Tibial artery (tissue), 4 donors: ENCODE results near the gene TRAF3IP3.

Experiments
- DNase-seq, 2 donors: peaks; one replicate each; pipeline ENCODE4 v3.0.0-alpha.2; 2019
- H3K27ac ChIP-seq, 2 donors: fragments of 200-600 bp; sonication (generic) in 1 of 2; 1 replicate in 1 of 2; 2 replicates in 1 of 2; pipeline ENCODE4 v1.5.1; 2018 to 2019; ENCODE audit warnings: mild to moderate bottlenecking in 1 of 2
- H3K27me3 ChIP-seq, 2 donors: fragments of 200-600 bp; sonication (generic) in 1 of 2; one replicate each; pipeline versions ENCODE4 v1.5.1 to v1.6.0; 2016 to 2019
- H3K36me3 ChIP-seq, 3 donors: fragments of 200-600 bp; sonication (generic) in 2 of 3; one replicate each; pipeline ENCODE4 v1.5.1; 2016 to 2019; ENCODE audit warnings: mild to moderate bottlenecking in 2 of 3
- H3K4me1 ChIP-seq, 4 donors: fragments of 200-600 bp; sonication (generic) in 2 of 4; 1 replicate in 3 of 4; 2 replicates in 1 of 4; pipeline ENCODE4 v1.5.1; 2016 to 2019
- H3K4me3 ChIP-seq, 2 donors: fragments of 200-600 bp; sonication (generic) in 1 of 2; 1 replicate in 1 of 2; 2 replicates in 1 of 2; pipeline ENCODE4 v1.5.1; 2018 to 2019; ENCODE audit warnings: mild to moderate bottlenecking in 2 of 2
- H3K9me3 ChIP-seq, 3 donors: fragments of 200-600 bp; sonication (generic) in 1 of 3; one replicate each; pipeline ENCODE4 v1.5.1; 2016 to 2019
- intact Hi-C: fragments of 100-400 bp; cut with DNase I; formaldehyde crosslinking; loops from one replicate; pipeline ENCODE4 v1.15.0; 2023; ENCODE audit warnings: low total_unique reads
- TF ChIP-seq, protein P1 (sequence below), 2 experiments: fragments of 200-600 bp in 1 of 2; fragments of 450-650 bp in 1 of 2; IDR thresholded peaks; one replicate each; pipeline ENCODE4 v1.5.1; 2017 to 2019; ENCODE audit warnings: antibody characterized with exemption in 2 of 2, mild to moderate bottlenecking in 1 of 2, moderate library complexity in 1 of 2

TRAF3IP3 gene

DNA sequence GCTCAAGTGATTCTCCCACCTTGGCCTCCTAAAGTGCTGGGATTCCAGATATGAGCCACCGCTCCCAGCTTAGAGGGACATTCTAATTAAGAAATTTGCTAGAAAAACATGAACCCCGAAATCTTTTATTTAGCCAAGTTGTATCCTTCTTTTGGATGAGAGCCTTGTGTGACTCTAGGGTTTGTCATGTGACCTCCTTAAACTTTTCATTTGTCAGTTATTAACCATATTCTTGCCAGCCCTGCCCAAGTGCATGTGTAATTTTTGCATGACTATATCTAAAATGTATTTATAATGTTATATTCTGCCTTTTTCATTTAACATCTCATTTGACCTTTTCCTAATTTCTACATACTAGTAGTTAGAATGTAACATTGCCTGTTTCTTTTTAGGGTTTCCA, 73.9 kb downstream of the TRAF3IP3 start:
- Histone ChIP-seq H3K36me3 (peaks cover 31 to 42% (median 36%) of the 10 kb centered on the region in 3 donors), H3K4me3 (no peak overlapping the region), H3K9me3 (no peaks in the 10 kb centered on the region), H3K27ac (no peak overlapping the region), H3K4me1 (peaks cover 0 to 15% (median 6%) of the 10 kb centered on the region in 4 donors), H3K27me3 (no peaks in the 10 kb centered on the region)
- TF ChIP-seq, protein P1, sequence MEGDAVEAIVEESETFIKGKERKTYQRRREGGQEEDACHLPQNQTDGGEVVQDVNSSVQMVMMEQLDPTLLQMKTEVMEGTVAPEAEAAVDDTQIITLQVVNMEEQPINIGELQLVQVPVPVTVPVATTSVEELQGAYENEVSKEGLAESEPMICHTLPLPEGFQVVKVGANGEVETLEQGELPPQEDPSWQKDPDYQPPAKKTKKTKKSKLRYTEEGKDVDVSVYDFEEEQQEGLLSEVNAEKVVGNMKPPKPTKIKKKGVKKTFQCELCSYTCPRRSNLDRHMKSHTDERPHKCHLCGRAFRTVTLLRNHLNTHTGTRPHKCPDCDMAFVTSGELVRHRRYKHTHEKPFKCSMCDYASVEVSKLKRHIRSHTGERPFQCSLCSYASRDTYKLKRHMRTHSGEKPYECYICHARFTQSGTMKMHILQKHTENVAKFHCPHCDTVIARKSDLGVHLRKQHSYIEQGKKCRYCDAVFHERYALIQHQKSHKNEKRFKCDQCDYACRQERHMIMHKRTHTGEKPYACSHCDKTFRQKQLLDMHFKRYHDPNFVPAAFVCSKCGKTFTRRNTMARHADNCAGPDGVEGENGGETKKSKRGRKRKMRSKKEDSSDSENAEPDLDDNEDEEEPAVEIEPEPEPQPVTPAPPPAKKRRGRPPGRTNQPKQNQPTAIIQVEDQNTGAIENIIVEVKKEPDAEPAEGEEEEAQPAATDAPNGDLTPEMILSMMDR (IDR thresholded peaks at IDR 0.05): no peak
- intact Hi-C loops: no loop called here
- DNase-seq: no peak

DNA sequence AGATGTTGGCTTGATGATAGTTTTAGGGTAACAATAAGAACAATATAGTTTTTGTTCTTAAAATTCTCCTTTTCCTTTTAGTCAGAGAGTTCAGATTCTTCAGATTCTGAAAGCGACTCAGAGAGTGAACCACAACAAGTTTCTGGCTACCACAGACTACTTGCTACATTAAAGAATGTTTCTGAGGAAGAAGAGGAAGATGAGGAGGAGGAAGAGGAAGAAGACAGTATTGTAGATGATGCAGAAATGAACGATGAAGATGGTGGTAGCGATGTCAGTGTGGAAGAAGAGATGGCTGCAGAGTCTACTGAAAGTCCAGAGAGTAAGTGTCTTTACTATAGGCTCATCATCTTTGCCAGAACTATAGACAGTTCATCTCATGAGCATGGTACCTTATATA, 74.9 kb downstream of the TRAF3IP3 start:
- Histone ChIP-seq H3K27ac (no peak overlapping the region), H3K4me3 (no peak overlapping the region), H3K27me3 (no peaks in the 10 kb centered on the region), H3K4me1 (peaks cover 0 to 23% (median 7%) of the 10 kb centered on the region in 4 donors), H3K36me3 (peaks cover 35 to 52% (median 43%) of the 10 kb centered on the region in 3 donors), H3K9me3 (no peaks in the 10 kb centered on the region)
- TF ChIP-seq, protein P1 (IDR thresholded peaks at IDR 0.05): no peak
- DNase-seq: no peak
- intact Hi-C loops: no loop called here

DNA sequence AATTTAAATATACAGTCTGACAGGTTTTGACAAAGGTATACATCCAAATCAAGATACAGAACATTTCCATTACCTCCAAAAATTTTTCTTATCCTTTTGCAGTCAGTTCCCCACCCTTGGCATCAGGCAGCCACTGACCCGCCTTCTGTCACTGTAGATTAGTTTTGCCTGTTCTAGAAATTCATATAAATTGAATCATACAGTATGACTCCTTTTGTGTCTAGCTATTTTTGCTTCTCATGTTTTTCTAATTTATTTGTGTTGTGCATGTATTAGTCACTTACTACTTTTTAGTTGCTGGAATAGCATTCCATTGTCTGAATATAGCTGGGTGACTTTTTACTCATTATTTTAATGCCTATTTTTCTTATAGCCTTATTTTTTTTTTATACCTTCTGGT, 75.8 kb downstream of the TRAF3IP3 start:
- H3K4me3 ChIP-seq: no peak overlapping the region
- TF ChIP-seq, protein P1 (IDR thresholded peaks at IDR 0.05): no peak
- DNase-seq: no peak
- intact Hi-C loops: no loop called here
- H3K9me3 ChIP-seq: no peaks in the 10 kb centered on the region
- H3K36me3 ChIP-seq: peaks cover 38 to 59% (median 45%) of the 10 kb centered on the region in 3 donors
- peaks cover 0 to 30% (median 8%) of the 10 kb centered on the region in 4 donors for H3K4me1 ChIP-seq
- H3K27ac ChIP-seq: no peak overlapping the region
- H3K27me3 ChIP-seq: no peaks in the 10 kb centered on the region
